B cell (primary cell): ENCODE measurements around the gene TCF7. TPM values are rescaled to one million over a fixed set of nuclear protein-coding genes. Genes with fewer than 3 reads are reported as not detected.

Source experiments
- ATAC-seq: fragments of 200-7000 bp; cut with Tn5 transposase; one replicate; pipeline ENCODE4 v1.10.0; 2021; ENCODE audit warnings: low read depth, mild to moderate bottlenecking, moderate number of reproducible peaks, moderate library complexity
- CTCF ChIA-PET: fragments of 350-600 bp; sonication (Branson Sonifier 250); formaldehyde crosslinking; loops from one replicate; lab custom pipeline; 2021; ENCODE audit warnings: antibody characterized with exemption, inconsistent platforms; lab: Charles Lee
- POLR2A ChIA-PET: fragments of 350-600 bp; sonication (Branson Sonifier 250); formaldehyde crosslinking; loops from one replicate; lab custom pipeline; 2021; ENCODE audit warnings: antibody characterized with exemption; lab: Charles Lee
- DNase-seq: peaks from one replicate; pipeline ENCODE4 v3.0.0; 2013
- H2AFZ ChIP-seq: 2 replicates; pipeline ENCODE4 v1.6.1; 2012; ENCODE audit warnings: mild to moderate bottlenecking, low read depth, low read length; ENCODE audit not compliant: insufficient read depth, poor library complexity, severe bottlenecking
- H3K27ac ChIP-seq, 2 donors: 1 replicate in 1 of 2; 2 replicates in 1 of 2; pipeline ENCODE4 v1.5.1; 2012 to 2013; ENCODE audit warnings: low read length in 2 of 2, mild to moderate bottlenecking in 2 of 2, moderate library complexity in 1 of 2
- H3K27me3 ChIP-seq, 4 experiments: fragments of 200-600 bp in 1 of 4; sonication (generic) in 1 of 4; replicated peaks in 1 of 4; 1 replicate in 2 of 4; 2 replicates in 2 of 4; pipeline versions ENCODE4 v1.6.1 to v1.7.0; 2013 to 2016; ENCODE audit warnings: low read length in 3 of 4, mild to moderate bottlenecking in 2 of 4, mixed read lengths in 1 of 4, moderate library complexity in 1 of 4; ENCODE audit not compliant: insufficient read depth in 4 of 4, control insufficient read depth in 3 of 4; ENCODE audit errors: control extremely low read depth in 1 of 4
- H3K36me3 ChIP-seq, 2 experiments: replicated peaks in 1 of 2; 1 replicate in 1 of 2; 2 replicates in 1 of 2; pipeline versions ENCODE4 v1.6.1 to v1.7.1; 2013; ENCODE audit warnings: low read length in 1 of 2; ENCODE audit not compliant: insufficient read depth in 2 of 2, control insufficient read depth in 1 of 2; ENCODE audit errors: control extremely low read depth in 1 of 2, extremely low read depth in 1 of 2
- H3K4me1 ChIP-seq, 2 donors: fragments of 200-600 bp in 1 of 2; sonication (generic) in 1 of 2; 1 replicate in 1 of 2; 2 replicates in 1 of 2; pipeline versions ENCODE4 v1.5.1 to v1.6.1; 2013 to 2017; ENCODE audit warnings: low read length in 2 of 2; ENCODE audit not compliant: control insufficient read depth in 2 of 2, insufficient read depth in 2 of 2
- H3K4me2 ChIP-seq: replicated peaks from 2 replicates; pipeline ENCODE3; 2012; ENCODE audit warnings: mild to moderate bottlenecking, low read depth, low read length; ENCODE audit not compliant: poor library complexity, severe bottlenecking
- H3K4me3 ChIP-seq, 5 experiments: fragments of 200-600 bp in 1 of 5; sonication (generic) in 1 of 5; 1 replicate in 3 of 5; 2 replicates in 2 of 5; pipeline versions ENCODE4 v1.5.1 to v1.7.0; 2011 to 2016; ENCODE audit warnings: low read length in 4 of 5, mild to moderate bottlenecking in 4 of 5, low read depth in 2 of 5, control low read depth in 1 of 5, moderate library complexity in 1 of 5; ENCODE audit not compliant: insufficient read depth in 1 of 5; ENCODE audit errors: control extremely low read depth in 1 of 5, extremely low read depth in 1 of 5
- H3K79me2 ChIP-seq: fragments of 200-600 bp; sonication (generic); one replicate; pipeline ENCODE4 v1.6.0; 2016; ENCODE audit warnings: low read length; ENCODE audit not compliant: control insufficient read depth, insufficient read depth
- H3K9ac ChIP-seq: fragments of 200-600 bp; sonication (generic); 2 replicates; pipeline ENCODE4 v1.6.1; 2017; ENCODE audit warnings: mild to moderate bottlenecking, low read length, moderate library complexity
- H3K9me3 ChIP-seq, 3 donors: one replicate each; pipeline versions ENCODE4 v1.6.1 to v1.7.1; 2013; ENCODE audit warnings: low read length in 2 of 3; ENCODE audit not compliant: control insufficient read depth in 2 of 3, insufficient read depth in 1 of 3; ENCODE audit errors: control extremely low read depth in 1 of 3
- H4K20me1 ChIP-seq: 2 replicates; pipeline ENCODE4 v1.6.0; 2012; ENCODE audit warnings: mild to moderate bottlenecking, low read length; ENCODE audit not compliant: insufficient read depth, control insufficient read depth, poor library complexity, severe bottlenecking
- H3K27ac Mint-ChIP-seq: one replicate; pipeline ENCODE4 v1.8.0; 2021; ENCODE audit warnings: mixed read lengths
- H3K27me3 Mint-ChIP-seq: one replicate; pipeline ENCODE4 v1.8.0; 2021; ENCODE audit warnings: mixed read lengths
- H3K4me1 Mint-ChIP-seq: one replicate; pipeline ENCODE4 v1.8.0; 2021; ENCODE audit warnings: mixed read lengths
- H3K4me3 Mint-ChIP-seq: one replicate; pipeline ENCODE4 v1.8.0; 2021; ENCODE audit warnings: mixed read lengths
- H3K9me3 Mint-ChIP-seq: one replicate; pipeline ENCODE4 v1.8.0; 2022; ENCODE audit warnings: mixed read lengths; ENCODE audit not compliant: insufficient read depth
- EZH2 ChIP-seq: IDR thresholded peaks from 2 replicates; pipeline ENCODE4 v1.6.1; 2012; ENCODE audit warnings: borderline replicate concordance, low read depth, mild to moderate bottlenecking, moderate library complexity, low read length; ENCODE audit not compliant: insufficient read depth, poor library complexity, severe bottlenecking
- WGBS: methylation state at CpG from one replicate; pipeline ENCODE4 v1.1.5; 2013; ENCODE audit warnings: missing lambda C conversion rate; ENCODE audit not compliant: insufficient coverage; 5-methylcytosine and 5-hydroxymethylcytosine counted together
- intact Hi-C: fragments of 100-400 bp; cut with micrococcal nuclease; formaldehyde crosslinking; loops from one replicate; pipeline ENCODE4 v1.10.0; 2022
- polyA plus RNA-seq: library from polyadenylated mRNA; depleted of rRNA; stranded (reverse); fragments of >200 nt; gene quantifications from 2 replicates; pipeline ENCODE4 v1.2.3, GENCODE V29; 2012
- total RNA-seq, 2 donors: library from RNA; stranded (reverse); fragments of 120-200 nt in 1 of 2; gene quantifications; 1 replicate in 1 of 2; 2 replicates in 1 of 2; pipeline versions ENCODE4 v1.2.3 to v1.2.4, GENCODE V29; 2013 to 2022
- TF ChIP-seq, protein P1 (sequence below): fragments of 200-600 bp; IDR thresholded peaks from one replicate; pipeline ENCODE4 v1.8.0; 2022; ENCODE audit warnings: antibody characterized with exemption, mild to moderate bottlenecking

Gene TCF7
- total and polyA plus RNA-seq, 2 donors (not counting 1 experiment from before 2014, with no cell fraction given), result 26.8 to 61.1 TPM

DNA sequence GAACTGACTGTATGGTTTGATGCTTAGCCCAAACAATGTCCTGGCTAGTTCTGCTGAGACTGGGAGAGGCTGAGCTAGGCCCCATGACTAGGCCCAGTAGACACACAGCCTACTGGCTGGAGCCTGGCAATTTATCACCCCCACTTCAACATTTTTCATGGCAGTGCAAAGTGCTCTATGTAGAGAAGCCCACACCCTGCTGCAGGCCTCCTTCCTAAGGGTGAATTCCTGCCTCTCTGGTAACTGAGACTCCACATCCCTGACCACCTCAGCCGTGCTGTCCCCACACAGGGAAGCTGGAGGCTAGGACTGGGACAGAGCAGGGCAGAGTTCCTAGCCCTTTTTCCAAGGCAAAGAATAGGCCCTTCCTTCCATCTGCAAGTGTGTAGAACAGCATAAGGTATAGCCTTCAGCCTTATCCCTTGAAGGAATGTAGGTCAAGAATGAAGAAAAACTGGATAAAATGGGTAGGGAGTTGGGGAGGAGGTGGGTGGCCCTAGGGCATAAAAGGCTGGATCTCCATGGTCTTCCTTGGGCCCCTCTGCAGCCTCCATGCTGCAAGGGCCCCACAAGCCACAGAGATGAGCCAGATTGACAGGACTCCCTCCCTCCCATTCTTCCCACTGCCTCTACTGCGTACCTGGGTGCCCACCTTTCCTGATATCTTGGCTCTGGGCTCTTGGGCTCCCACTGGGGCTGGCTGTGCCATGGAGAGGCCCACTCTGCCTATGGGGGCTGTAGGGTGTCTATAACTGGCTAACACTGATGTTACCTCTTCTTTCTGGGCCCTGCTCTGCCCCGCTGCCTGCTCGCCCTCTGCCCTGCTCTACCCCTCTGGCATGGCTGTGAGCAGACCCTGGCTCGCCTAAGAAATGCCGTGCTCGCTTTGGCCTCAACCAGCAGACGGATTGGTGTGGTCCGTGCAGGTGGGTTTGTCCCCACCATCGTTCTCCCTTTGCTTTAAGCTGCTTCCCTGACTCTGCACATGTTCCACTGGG is 29.8 kb downstream of the TCF7 start:
- H3K4me1 ChIP-seq, result peaks cover 0 to 8% of the 10 kb centered on the region in 2 donors
- H3K36me3 ChIP-seq, result peaks cover 2 to 65% of the 10 kb centered on the region in 2 experiments
- H2AFZ ChIP-seq, result no peak overlapping the region
- WGBS, result 96% methylated on average over 10 of the region's 10 CpGs
- CTCF ChIA-PET, result interaction anchor here (1.1 to 25.7 kb wide), 6 partner anchors 8 to 104 kb away, joined by 3 to 644 read pairs (median 5); no protein-coding TSS in a partner anchor
- Mint-ChIP-seq H3K4me3 (no peak overlapping the region), H3K9me3 (no peaks in the 10 kb centered on the region), H3K27me3 (no peaks in the 10 kb centered on the region), H3K4me1 (peaks cover 18% of the 10 kb centered on the region), H3K27ac (no peak overlapping the region)
- peaks cover 72% of the 10 kb centered on the region for H4K20me1 ChIP-seq
- TF ChIP-seq, protein P1, sequence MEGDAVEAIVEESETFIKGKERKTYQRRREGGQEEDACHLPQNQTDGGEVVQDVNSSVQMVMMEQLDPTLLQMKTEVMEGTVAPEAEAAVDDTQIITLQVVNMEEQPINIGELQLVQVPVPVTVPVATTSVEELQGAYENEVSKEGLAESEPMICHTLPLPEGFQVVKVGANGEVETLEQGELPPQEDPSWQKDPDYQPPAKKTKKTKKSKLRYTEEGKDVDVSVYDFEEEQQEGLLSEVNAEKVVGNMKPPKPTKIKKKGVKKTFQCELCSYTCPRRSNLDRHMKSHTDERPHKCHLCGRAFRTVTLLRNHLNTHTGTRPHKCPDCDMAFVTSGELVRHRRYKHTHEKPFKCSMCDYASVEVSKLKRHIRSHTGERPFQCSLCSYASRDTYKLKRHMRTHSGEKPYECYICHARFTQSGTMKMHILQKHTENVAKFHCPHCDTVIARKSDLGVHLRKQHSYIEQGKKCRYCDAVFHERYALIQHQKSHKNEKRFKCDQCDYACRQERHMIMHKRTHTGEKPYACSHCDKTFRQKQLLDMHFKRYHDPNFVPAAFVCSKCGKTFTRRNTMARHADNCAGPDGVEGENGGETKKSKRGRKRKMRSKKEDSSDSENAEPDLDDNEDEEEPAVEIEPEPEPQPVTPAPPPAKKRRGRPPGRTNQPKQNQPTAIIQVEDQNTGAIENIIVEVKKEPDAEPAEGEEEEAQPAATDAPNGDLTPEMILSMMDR, result no peak
- TF ChIP-seq EZH2, result no peak
- H3K9me3 ChIP-seq, result no peaks in the 10 kb centered on the region
- POLR2A ChIA-PET, result no interaction called here
- H3K27me3 ChIP-seq, result no peaks in the 10 kb centered on the region
- ATAC-seq (no peak), DNase-seq (no peak)
- intact Hi-C loops, result loop anchor here (10.0 kb wide), 1 partner anchor 1029 kb away; no protein-coding TSS in a partner anchor
- peaks cover 26% of the 10 kb centered on the region for H3K79me2 ChIP-seq
- H3K4me3 ChIP-seq, result no peak overlapping the region
- no peak overlapping the region for H3K27ac ChIP-seq
- no peak overlapping the region for H3K9ac ChIP-seq
- no peak overlapping the region for H3K4me2 ChIP-seq
